Measurements from ENCODE around the gene MAP4K3.

- TF ChIP-seq CTCF (IDR thresholded peaks at IDR 0.05) (no peak), POLR2AphosphoS5 (IDR thresholded peaks at IDR 0.05; ENCODE audit: low read depth, low read length) (no peak)
Measured at GRCh38 chr2:39313575-39313974, 123.5 kb downstream of the MAP4K3 start.

All from Panc1 (cell line).